Measurements from ENCODE around the gene POU2AF2.
"Not testable (repeated sequence)": the region's sequence is repeated elsewhere in the genome, so short reads cannot be mapped to it uniquely, and the experiment has no call there.

The POU2AF2 gene

GRCh38 chr11:111301842-111302118 lies 56.3 kb downstream of the POU2AF2 start:
- no peak for DNase-seq (ENCODE audit: low read depth in 2 of 2, low spot score in 1 of 2)

GRCh38 chr11:111302298-111302697 lies 56.8 kb downstream of the POU2AF2 start:
- DNase-seq (ENCODE audit: low read depth in 2 of 2, low spot score in 1 of 2), result no peak

- no peak for DNase-seq (ENCODE audit: low read depth in 2 of 2, low spot score in 1 of 2)
Measured at GRCh38 chr11:111303461-111303860, 57.9 kb downstream of the POU2AF2 start.

GRCh38 chr11:111305162-111305802 lies 59.8 kb downstream of the POU2AF2 start:
- DNase-seq (ENCODE audit: low read depth in 2 of 2, low spot score in 1 of 2), result no peak

GRCh38 chr11:111305876-111306275 lies 60.4 kb downstream of the POU2AF2 start:
- DNase-seq (ENCODE audit: low read depth in 2 of 2, low spot score in 1 of 2), result no peak

GRCh38 chr11:111306321-111306720 lies 60.8 kb downstream of the POU2AF2 start:
- no peak for DNase-seq (ENCODE audit: low read depth in 2 of 2, low spot score in 1 of 2)

GRCh38 chr11:111307472-111308108 lies 62.1 kb downstream of the POU2AF2 start:
- no peak for DNase-seq (ENCODE audit: low read depth in 2 of 2, low spot score in 1 of 2)

- no peak for DNase-seq (ENCODE audit: low read depth in 2 of 2, low spot score in 1 of 2)
Measured at GRCh38 chr11:111308140-111308539, 62.6 kb downstream of the POU2AF2 start.

GRCh38 chr11:111309215-111309915 lies 63.8 kb downstream of the POU2AF2 start:
- DNase-seq (ENCODE audit: low read depth in 2 of 2, low spot score in 1 of 2), result no peak

- no peak for DNase-seq (ENCODE audit: low read depth in 2 of 2, low spot score in 1 of 2)
Measured at GRCh38 chr11:111310088-111310487, 64.6 kb downstream of the POU2AF2 start.

- DNase-seq (ENCODE audit: low read depth in 2 of 2, low spot score in 1 of 2), result no peak
Measured at GRCh38 chr11:111310723-111311122, 65.2 kb downstream of the POU2AF2 start.

GRCh38 chr11:111312076-111312475 lies 66.6 kb downstream of the POU2AF2 start:
- DNase-seq (ENCODE audit: low read depth in 2 of 2, low spot score in 1 of 2), result no peak

- no peak for DNase-seq (ENCODE audit: low read depth in 2 of 2, low spot score in 1 of 2)
Measured at GRCh38 chr11:111319296-111319695, 73.8 kb downstream of the POU2AF2 start.

GRCh38 chr11:111320199-111320598 lies 74.7 kb downstream of the POU2AF2 start:
- not testable (repeated sequence) for DNase-seq (ENCODE audit: low read depth in 2 of 2, low spot score in 1 of 2)

GRCh38 chr11:111320728-111321568 lies 75.4 kb downstream of the POU2AF2 start:
- no peak for DNase-seq (ENCODE audit: low read depth in 2 of 2, low spot score in 1 of 2)

- DNase-seq (ENCODE audit: low read depth in 2 of 2, low spot score in 1 of 2), result no peak
Measured at GRCh38 chr11:111322534-111322933, 77.0 kb downstream of the POU2AF2 start.

GRCh38 chr11:111324277-111324720 lies 78.8 kb downstream of the POU2AF2 start:
- DNase-seq (ENCODE audit: low read depth in 2 of 2, low spot score in 1 of 2), result no peak

GRCh38 chr11:111325259-111325658 lies 79.7 kb downstream of the POU2AF2 start:
- no peak for DNase-seq (ENCODE audit: low read depth in 2 of 2, low spot score in 1 of 2)

- no peak for DNase-seq (ENCODE audit: low read depth in 2 of 2, low spot score in 1 of 2)
Measured at GRCh38 chr11:111326824-111327223, 81.3 kb downstream of the POU2AF2 start.

- no peak for DNase-seq (ENCODE audit: low read depth in 2 of 2, low spot score in 1 of 2)
Measured at GRCh38 chr11:111327908-111328624, 82.5 kb downstream of the POU2AF2 start.
